Measurements from ENCODE around the gene ZNF687.

The ZNF687 gene

GRCh38 chr1:151340870-151341754 lies 59.0 kb downstream of the ZNF687 start:
- peak; percentile 55 for DNase-seq (ENCODE audit: low read depth)
- peak; percentile 62 for TF ChIP-seq CTCF (IDR thresholded peaks at IDR 0.05; ENCODE audit: low read depth, low read length, missing control alignments)
- H3K4me3 ChIP-seq (ENCODE audit: low read depth, low read length), result no peak overlapping the region

All from GM12864 (cell line).